Nephron (organoid): Measurements from ENCODE around the gene PNLIPRP2.

Experiments used
- H3K27ac Mint-ChIP-seq, 3 experiments: 2 replicates each; pipeline ENCODE4 v1.8.0; 2020; ENCODE audit warnings: mixed read lengths in 3 of 3, mild to moderate bottlenecking in 2 of 3, moderate library complexity in 1 of 3
- H3K27me3 Mint-ChIP-seq: 2 replicates; pipeline ENCODE4 v1.8.0; 2021; ENCODE audit warnings: low read depth, mild to moderate bottlenecking, moderate library complexity, mixed read lengths
- H3K36me3 Mint-ChIP-seq: 2 replicates; pipeline ENCODE4 v1.8.0; 2020; ENCODE audit warnings: low read depth, mixed read lengths
- H3K4me1 Mint-ChIP-seq: 2 replicates; pipeline ENCODE4 v1.8.0; 2020; ENCODE audit warnings: mixed read lengths
- H3K4me3 Mint-ChIP-seq, 3 experiments: 2 replicates each; pipeline ENCODE4 v1.8.0; 2020; ENCODE audit warnings: mild to moderate bottlenecking in 3 of 3, mixed read lengths in 3 of 3, moderate library complexity in 2 of 3
- H3K9me3 Mint-ChIP-seq: 2 replicates; pipeline ENCODE4 v1.8.0; 2020; ENCODE audit warnings: mixed read lengths
- TF ChIP-seq, protein P1 (sequence below), 3 experiments: fragments of 200-600 bp; sonication (generic); IDR thresholded peaks; one replicate each; pipeline ENCODE4 v1.5.0; 2021; ENCODE audit warnings: antibody characterized with exemption in 3 of 3; ENCODE audit not compliant: unreplicated experiment in 3 of 3

The PNLIPRP2 gene

DNA sequence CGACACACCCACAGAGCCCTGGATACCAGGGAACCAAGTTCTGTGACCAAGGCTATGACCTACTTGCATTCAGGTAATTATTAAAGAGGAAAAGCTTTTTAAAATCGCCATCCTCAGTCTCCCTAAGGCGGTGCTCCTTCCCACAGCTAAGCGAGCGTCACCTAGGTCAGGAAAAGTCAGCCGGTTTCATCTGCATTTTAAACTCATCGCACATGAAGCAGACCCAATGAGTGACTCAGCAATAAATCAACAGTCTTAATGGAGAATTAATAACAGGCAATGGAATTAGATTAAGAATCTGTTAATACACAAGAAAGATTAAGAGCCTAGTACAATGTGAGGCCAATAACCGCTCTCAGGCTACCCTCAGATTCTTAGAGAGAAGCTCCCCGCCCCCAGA, 62.4 kb downstream of the PNLIPRP2 start:
- Mint-ChIP-seq H3K36me3 (peaks cover 14% of the 10 kb centered on the region), H3K9me3 (no peaks in the 10 kb centered on the region)
- TF ChIP-seq, protein P1, sequence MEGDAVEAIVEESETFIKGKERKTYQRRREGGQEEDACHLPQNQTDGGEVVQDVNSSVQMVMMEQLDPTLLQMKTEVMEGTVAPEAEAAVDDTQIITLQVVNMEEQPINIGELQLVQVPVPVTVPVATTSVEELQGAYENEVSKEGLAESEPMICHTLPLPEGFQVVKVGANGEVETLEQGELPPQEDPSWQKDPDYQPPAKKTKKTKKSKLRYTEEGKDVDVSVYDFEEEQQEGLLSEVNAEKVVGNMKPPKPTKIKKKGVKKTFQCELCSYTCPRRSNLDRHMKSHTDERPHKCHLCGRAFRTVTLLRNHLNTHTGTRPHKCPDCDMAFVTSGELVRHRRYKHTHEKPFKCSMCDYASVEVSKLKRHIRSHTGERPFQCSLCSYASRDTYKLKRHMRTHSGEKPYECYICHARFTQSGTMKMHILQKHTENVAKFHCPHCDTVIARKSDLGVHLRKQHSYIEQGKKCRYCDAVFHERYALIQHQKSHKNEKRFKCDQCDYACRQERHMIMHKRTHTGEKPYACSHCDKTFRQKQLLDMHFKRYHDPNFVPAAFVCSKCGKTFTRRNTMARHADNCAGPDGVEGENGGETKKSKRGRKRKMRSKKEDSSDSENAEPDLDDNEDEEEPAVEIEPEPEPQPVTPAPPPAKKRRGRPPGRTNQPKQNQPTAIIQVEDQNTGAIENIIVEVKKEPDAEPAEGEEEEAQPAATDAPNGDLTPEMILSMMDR (IDR thresholded peaks at IDR 0.05; ENCODE audit: unreplicated experiment in 3 of 3) = no peak

DNA sequence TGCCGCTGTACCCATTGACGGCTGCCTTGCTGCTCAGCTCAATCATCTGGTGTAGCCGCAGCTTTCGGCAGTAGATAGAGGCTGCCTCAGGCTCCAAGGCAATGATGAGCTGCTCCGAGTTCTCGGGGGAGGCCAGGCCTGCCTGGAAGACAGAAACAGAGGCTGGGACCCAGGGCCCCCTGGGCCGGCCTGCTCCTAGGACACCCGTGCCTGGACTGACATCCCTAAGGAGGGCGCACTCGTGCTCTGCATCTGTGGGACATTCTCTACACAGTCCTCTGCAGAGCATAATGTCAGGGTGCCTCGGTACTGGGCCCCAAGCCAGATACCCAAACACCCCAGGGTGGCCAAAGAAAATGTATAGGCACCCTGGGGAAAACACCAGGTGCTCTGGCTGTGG, 63.1 kb downstream of the PNLIPRP2 start:
- Mint-ChIP-seq H3K9me3 (no peaks in the 10 kb centered on the region), H3K4me1 (peaks cover 31% of the 10 kb centered on the region), H3K4me3 (no peak overlapping the region), H3K27ac (peak overlapping the region in 1 of 3 experiments; percentile 34), H3K36me3 (peaks cover 14% of the 10 kb centered on the region), H3K27me3 (peaks cover 7% of the 10 kb centered on the region)
- TF ChIP-seq, protein P1 (IDR thresholded peaks at IDR 0.05; ENCODE audit: unreplicated experiment in 3 of 3) = no peak

More for the DNA sequence above, 62.4 kb downstream of the PNLIPRP2 start:
- H3K4me3 Mint-ChIP-seq = no peak overlapping the region
- peaks cover 7% of the 10 kb centered on the region for H3K27me3 Mint-ChIP-seq
- peaks cover 24% of the 10 kb centered on the region for H3K4me1 Mint-ChIP-seq
- H3K27ac Mint-ChIP-seq = peak overlapping the region; percentile 34 to 91 (median 89)

DNA sequence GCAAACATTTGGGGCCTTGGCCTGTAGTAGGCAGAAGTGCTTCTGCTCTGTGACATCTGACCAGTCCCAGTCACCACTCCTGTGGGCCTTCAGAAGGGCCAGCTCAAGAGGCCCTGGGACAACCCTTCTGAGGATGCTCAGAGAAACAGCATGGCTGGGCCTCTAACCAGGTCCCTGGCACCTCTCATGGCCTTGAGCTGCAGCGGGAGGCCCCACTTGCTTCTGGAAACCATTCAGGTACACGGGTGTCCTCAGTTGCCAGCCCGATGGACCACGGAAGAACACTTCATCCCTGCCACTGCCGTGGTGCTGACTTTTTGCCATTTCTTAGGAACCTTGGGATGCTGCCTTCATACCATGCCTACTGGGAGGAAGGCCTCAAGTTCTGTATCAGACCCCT, 64.0 kb downstream of the PNLIPRP2 start:
- TF ChIP-seq, protein P1 (IDR thresholded peaks at IDR 0.05; ENCODE audit: unreplicated experiment in 3 of 3) = no peak
- Mint-ChIP-seq H3K27me3 (peaks cover 12% of the 10 kb centered on the region), H3K4me1 (peaks cover 41% of the 10 kb centered on the region), H3K27ac (no peak overlapping the region), H3K9me3 (no peaks in the 10 kb centered on the region), H3K4me3 (no peak overlapping the region), H3K36me3 (peaks cover 19% of the 10 kb centered on the region)

DNA sequence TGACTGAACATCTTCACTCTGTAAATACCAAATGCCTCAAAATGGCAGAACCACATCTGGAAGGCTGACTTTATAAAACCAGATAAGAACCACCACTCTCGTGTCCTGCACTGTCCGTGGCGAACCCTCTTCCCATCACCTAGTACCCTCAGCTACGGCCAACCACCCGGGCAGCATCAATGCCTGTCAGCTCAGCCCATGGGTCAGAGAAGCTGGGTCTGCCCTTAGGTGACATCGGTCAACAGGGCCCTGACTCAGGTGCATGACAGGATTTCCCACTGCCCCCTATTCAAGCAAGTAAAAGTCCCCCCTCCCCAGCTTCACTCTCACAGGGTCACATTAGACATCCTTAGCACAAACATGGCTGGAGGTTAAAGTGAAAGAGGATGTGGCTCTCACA, 65.1 kb downstream of the PNLIPRP2 start:
- Mint-ChIP-seq H3K36me3 (peaks cover 24% of the 10 kb centered on the region), H3K27me3 (peaks cover 15% of the 10 kb centered on the region), H3K9me3 (no peaks in the 10 kb centered on the region), H3K4me3 (no peak overlapping the region), H3K27ac (peak overlapping the region in 1 of 3 experiments; percentile 21), H3K4me1 (peaks cover 51% of the 10 kb centered on the region)
- TF ChIP-seq, protein P1 (IDR thresholded peaks at IDR 0.05; ENCODE audit: unreplicated experiment in 3 of 3) = no peak

DNA sequence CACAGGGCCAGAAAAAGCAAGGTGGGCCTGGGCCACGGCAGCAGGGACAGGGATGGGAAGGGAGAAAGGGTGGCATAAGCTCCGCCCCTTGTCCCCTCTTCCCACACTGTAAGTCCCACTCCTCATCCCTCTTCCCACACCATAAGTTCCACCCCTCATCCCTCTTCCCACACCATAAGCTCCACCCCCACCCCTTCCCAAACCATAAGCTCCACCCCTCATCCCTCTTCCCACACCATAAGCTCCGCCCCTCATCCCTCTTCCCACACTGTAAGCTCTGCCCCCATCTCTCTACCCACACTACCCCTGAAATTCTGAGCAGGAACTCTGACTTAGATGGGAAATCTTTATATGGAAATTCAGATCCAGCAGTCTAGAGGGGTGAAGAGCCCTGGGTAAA, 65.9 kb downstream of the PNLIPRP2 start:
- Mint-ChIP-seq H3K27me3 (peaks cover 17% of the 10 kb centered on the region), H3K36me3 (peaks cover 26% of the 10 kb centered on the region), H3K4me3 (no peak overlapping the region), H3K4me1 (peaks cover 59% of the 10 kb centered on the region), H3K9me3 (no peaks in the 10 kb centered on the region), H3K27ac (no peak overlapping the region)
- TF ChIP-seq, protein P1 (IDR thresholded peaks at IDR 0.05; ENCODE audit: unreplicated experiment in 3 of 3) = no peak

DNA sequence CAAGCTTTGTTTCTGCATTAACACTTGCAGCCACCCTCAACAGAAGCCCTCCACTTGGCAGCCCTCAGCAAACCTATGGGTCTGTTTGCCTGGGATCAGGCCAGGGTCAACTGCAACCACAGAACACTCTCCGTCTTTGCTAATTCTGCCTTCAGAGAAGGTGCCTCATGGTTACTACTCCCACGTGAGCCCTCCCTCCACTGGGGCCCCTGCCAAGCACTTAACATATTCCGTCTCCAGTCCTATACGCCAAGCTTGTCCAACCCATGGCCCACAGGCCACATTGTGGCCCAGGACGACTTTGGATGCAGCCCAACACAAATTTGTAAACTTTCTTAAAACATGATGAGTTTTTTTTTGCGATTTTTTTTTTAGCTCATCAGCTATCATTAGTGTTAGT, 66.9 kb downstream of the PNLIPRP2 start:
- TF ChIP-seq, protein P1 (IDR thresholded peaks at IDR 0.05; ENCODE audit: unreplicated experiment in 3 of 3) = no peak
- H3K9me3 Mint-ChIP-seq = no peaks in the 10 kb centered on the region
- peak overlapping the region in 2 of 3 experiments; percentile 5 to 34 for H3K4me3 Mint-ChIP-seq
- peaks cover 64% of the 10 kb centered on the region for H3K4me1 Mint-ChIP-seq
- peaks cover 19% of the 10 kb centered on the region for H3K27me3 Mint-ChIP-seq
- H3K36me3 Mint-ChIP-seq = peaks cover 22% of the 10 kb centered on the region
- peak overlapping the region; percentile 76 to 96 (median 94) for H3K27ac Mint-ChIP-seq
